ENCODE data around the gene CES3.

CES3 gene

GRCh38 chr16:66928702-66929388 lies 32.2 kb upstream of the CES3 start:
- DNase-seq (ENCODE audit: extremely low spot score): no peak
- peak; percentile 80; the same call in 1 of the 2 replicates for TF ChIP-seq ZNF384 (IDR thresholded peaks at IDR 0.05)
- TF ChIP-seq ELF4 (IDR thresholded peaks at IDR 0.05): no peak
- TF ChIP-seq FOXK2 (IDR thresholded peaks at IDR 0.05): no peak
- CTCF ChIA-PET: interaction anchor here (0.6 to 3.5 kb wide), 10 partner anchors 19 to 734 kb away, joined by 3 to 27 read pairs (median 6); no protein-coding TSS in a partner anchor
- POLR2A ChIA-PET: interaction anchor here (0.6 to 1.4 kb wide), 3 partner anchors 24 to 42 kb away, joined by 3 read pairs; no protein-coding TSS in a partner anchor

- TF ChIP-seq LEF1 (IDR thresholded peaks at IDR 0.05; ENCODE audit: borderline replicate concordance) (no peak), ZNF384 (IDR thresholded peaks at IDR 0.05) (no peak), NFRKB (IDR thresholded peaks at IDR 0.05) (no peak), L3MBTL2 (conservative IDR thresholded peaks at IDR 0.05) (no peak), SP1 (IDR thresholded peaks at IDR 0.05) (no peak), CTBP1 (IDR thresholded peaks at IDR 0.05; ENCODE audit: borderline replicate concordance) (no peak), FOXM1 (IDR thresholded peaks at IDR 0.05; ENCODE audit: borderline replicate concordance) (no peak), BHLHE40 (IDR thresholded peaks at IDR 0.05; ENCODE audit: borderline replicate concordance) (no peak), ARNT (IDR thresholded peaks at IDR 0.05) (no peak), HDGF (IDR thresholded peaks at IDR 0.05; ENCODE audit: borderline replicate concordance) (no peak), FOXK2 (IDR thresholded peaks at IDR 0.05) (no peak)
- POLR2A ChIA-PET: interaction anchor here (0.6 to 1.9 kb wide), 2 partner anchors 30 to 50 kb away, joined by 3 to 5 read pairs; partner anchors contain the start of gene PDP2
- DNase-seq (ENCODE audit: extremely low spot score): no peak
- CTCF ChIA-PET: interaction anchor here (1.2 kb wide), 1 partner anchor 35 kb away, joined by 4 read pairs; no protein-coding TSS in a partner anchor
Observed at GRCh38 chr16:66930189-66930588, 30.9 kb upstream of the CES3 start.

DNA sequence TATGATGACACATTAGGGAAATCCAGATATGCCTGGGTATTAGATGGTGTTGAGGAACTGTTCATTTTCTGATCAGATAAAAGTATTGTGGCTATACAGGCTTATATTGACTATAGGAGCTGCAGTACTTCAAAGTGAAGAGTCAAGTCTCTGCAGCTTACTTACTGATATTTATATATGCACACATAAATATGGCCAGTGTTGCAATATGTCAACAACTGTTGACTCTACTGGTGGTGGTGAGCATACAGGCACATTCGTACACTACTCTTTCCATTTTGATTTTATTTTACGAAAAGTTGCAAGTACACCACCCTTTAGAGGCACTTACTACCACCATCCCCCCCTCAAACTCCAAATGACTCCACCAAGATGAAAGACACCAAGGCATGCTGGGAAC lies 29.4 kb upstream of the CES3 start:
- ChIA-PET POLR2A (interaction anchor here (0.7 to 1.9 kb wide), 2 partner anchors 44 to 51 kb away, joined by 3 to 5 read pairs; partner anchors contain the start of gene PDP2), CTCF (interaction anchor here (0.6 kb wide), 1 partner anchor 35 kb away, joined by 4 read pairs; no protein-coding TSS in a partner anchor)
- no peak for DNase-seq (ENCODE audit: extremely low spot score)
- TF ChIP-seq HDGF (IDR thresholded peaks at IDR 0.05; ENCODE audit: borderline replicate concordance) (no peak), SUZ12 (IDR thresholded peaks at IDR 0.05) (no peak), LEF1 (IDR thresholded peaks at IDR 0.05; ENCODE audit: borderline replicate concordance) (no peak), ELF4 (IDR thresholded peaks at IDR 0.05) (no peak), CTBP1 (IDR thresholded peaks at IDR 0.05; ENCODE audit: borderline replicate concordance) (no peak), NFRKB (IDR thresholded peaks at IDR 0.05) (no peak), ARNT (IDR thresholded peaks at IDR 0.05) (no peak), FOXM1 (IDR thresholded peaks at IDR 0.05; ENCODE audit: borderline replicate concordance) (no peak), FOXA1 (IDR thresholded peaks at IDR 0.05) (no peak), L3MBTL2 (conservative IDR thresholded peaks at IDR 0.05) (no peak), BHLHE40 (IDR thresholded peaks at IDR 0.05; ENCODE audit: borderline replicate concordance) (no peak), ZNF384 (IDR thresholded peaks at IDR 0.05) (no peak), TARDBP (IDR thresholded peaks at IDR 0.05) (no peak), FOXK2 (IDR thresholded peaks at IDR 0.05) (no peak), SP1 (IDR thresholded peaks at IDR 0.05) (no peak)
- TF ChIP-seq, protein P1, sequence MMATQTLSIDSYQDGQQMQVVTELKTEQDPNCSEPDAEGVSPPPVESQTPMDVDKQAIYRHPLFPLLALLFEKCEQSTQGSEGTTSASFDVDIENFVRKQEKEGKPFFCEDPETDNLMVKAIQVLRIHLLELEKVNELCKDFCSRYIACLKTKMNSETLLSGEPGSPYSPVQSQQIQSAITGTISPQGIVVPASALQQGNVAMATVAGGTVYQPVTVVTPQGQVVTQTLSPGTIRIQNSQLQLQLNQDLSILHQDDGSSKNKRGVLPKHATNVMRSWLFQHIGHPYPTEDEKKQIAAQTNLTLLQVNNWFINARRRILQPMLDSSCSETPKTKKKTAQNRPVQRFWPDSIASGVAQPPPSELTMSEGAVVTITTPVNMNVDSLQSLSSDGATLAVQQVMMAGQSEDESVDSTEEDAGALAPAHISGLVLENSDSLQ (IDR thresholded peaks at IDR 0.05): no peak

DNA sequence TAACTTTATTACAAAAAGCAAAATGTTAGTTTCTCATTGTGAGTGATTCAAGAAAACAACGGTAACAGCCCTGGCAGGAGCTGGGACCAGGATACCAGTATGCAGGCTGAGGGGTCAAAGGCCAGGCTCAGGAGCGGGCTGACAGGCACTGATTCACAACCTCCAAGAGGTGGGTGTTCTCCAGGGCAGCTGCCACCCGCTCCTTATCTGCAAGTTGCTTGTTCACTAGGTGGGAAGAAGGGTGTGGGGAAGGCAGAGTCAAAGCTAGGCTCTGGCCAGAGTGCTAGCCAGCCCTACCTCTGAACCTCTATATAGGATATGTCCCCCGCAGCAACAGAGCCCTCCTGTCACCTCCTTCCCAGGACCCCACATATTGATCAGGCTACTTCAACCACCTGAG lies 29.0 kb upstream of the CES3 start:
- TF ChIP-seq FOXA1 (IDR thresholded peaks at IDR 0.05) (no peak), TARDBP (IDR thresholded peaks at IDR 0.05) (no peak), LEF1 (IDR thresholded peaks at IDR 0.05; ENCODE audit: borderline replicate concordance) (no peak), FOXM1 (IDR thresholded peaks at IDR 0.05; ENCODE audit: borderline replicate concordance) (no peak), ELF4 (IDR thresholded peaks at IDR 0.05) (no peak), ZNF384 (IDR thresholded peaks at IDR 0.05) (no peak), HDGF (IDR thresholded peaks at IDR 0.05; ENCODE audit: borderline replicate concordance) (no peak), NFRKB (IDR thresholded peaks at IDR 0.05) (no peak), ARNT (IDR thresholded peaks at IDR 0.05) (no peak), L3MBTL2 (conservative IDR thresholded peaks at IDR 0.05) (no peak), SP1 (IDR thresholded peaks at IDR 0.05) (no peak), SUZ12 (IDR thresholded peaks at IDR 0.05) (no peak), FOXK2 (IDR thresholded peaks at IDR 0.05) (no peak), BHLHE40 (IDR thresholded peaks at IDR 0.05; ENCODE audit: borderline replicate concordance) (no peak), CTBP1 (IDR thresholded peaks at IDR 0.05; ENCODE audit: borderline replicate concordance) (no peak)
- TF ChIP-seq, protein P1 (IDR thresholded peaks at IDR 0.05): no peak
- ChIA-PET POLR2A (no interaction called here), CTCF (interaction anchor here (0.6 kb wide), 1 partner anchor 35 kb away, joined by 4 read pairs; no protein-coding TSS in a partner anchor)
- no peak for DNase-seq (ENCODE audit: extremely low spot score)

GRCh38 chr16:66933776-66934137 lies 27.3 kb upstream of the CES3 start:
- TF ChIP-seq, protein P1 (IDR thresholded peaks at IDR 0.05): no peak
- no peak for TF ChIP-seq ELF4 (IDR thresholded peaks at IDR 0.05)
- TF ChIP-seq CTBP1 (IDR thresholded peaks at IDR 0.05; ENCODE audit: borderline replicate concordance): no peak
- TF ChIP-seq FOXM1 (IDR thresholded peaks at IDR 0.05; ENCODE audit: borderline replicate concordance): no peak
- TF ChIP-seq FOXA1 (IDR thresholded peaks at IDR 0.05): no peak
- no peak for TF ChIP-seq LEF1 (IDR thresholded peaks at IDR 0.05; ENCODE audit: borderline replicate concordance)
- no peak for TF ChIP-seq FOXK2 (IDR thresholded peaks at IDR 0.05)
- no peak for TF ChIP-seq TARDBP (IDR thresholded peaks at IDR 0.05)
- no peak for TF ChIP-seq SP1 (IDR thresholded peaks at IDR 0.05)
- TF ChIP-seq SUZ12 (IDR thresholded peaks at IDR 0.05): no peak
- TF ChIP-seq NFRKB (IDR thresholded peaks at IDR 0.05): no peak
- CTCF ChIA-PET: interaction anchor here (1.9 kb wide), 1 partner anchor 38 kb away, joined by 7 read pairs; no protein-coding TSS in a partner anchor
- DNase-seq (ENCODE audit: extremely low spot score): no peak
- POLR2A ChIA-PET: interaction anchor here (1.0 to 1.7 kb wide), 6 partner anchors 15 to 235 kb away, joined by 3 to 7 read pairs (median 3); partner anchors contain the start of gene CDH16
